ENCODE data around the gene TMEM132D. TPM values are rescaled to one million over a fixed set of nuclear protein-coding genes. Genes with fewer than 3 reads are reported as not detected.
"Not testable (repeated sequence)": the region's sequence is repeated elsewhere in the genome, so short reads cannot be mapped to it uniquely, and the experiment has no call there.

Gene TMEM132D
- total RNA-seq, 2 experiments from 2014 or later: not detected

DNA sequence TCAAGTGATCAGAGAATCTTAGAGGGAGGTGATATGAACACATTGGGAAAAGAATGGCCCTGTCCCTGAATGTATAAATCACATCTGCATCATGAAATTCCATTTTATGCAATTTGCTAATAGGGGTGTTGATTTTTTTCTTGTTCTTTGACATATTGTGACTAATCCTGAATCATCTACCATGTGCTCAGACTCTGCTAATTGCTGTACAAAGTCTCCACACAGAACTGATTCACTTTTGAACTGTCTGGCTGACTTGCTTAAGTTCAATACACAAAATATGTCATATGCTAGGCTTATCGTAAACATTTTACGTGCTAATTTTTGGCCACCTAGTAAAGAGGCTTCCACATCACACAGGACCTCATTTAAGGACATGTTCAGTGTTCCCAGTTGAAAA lies 2.6 kb downstream of the TMEM132D start:
- intact Hi-C loops (cut with micrococcal nuclease): no loop called here
- CTCF ChIA-PET: no interaction called here
- DNase-seq: no peak
- POLR2A ChIA-PET: no interaction called here
- H3K4me3 Mint-ChIP-seq: no peak overlapping the region
- H3K27me3 Mint-ChIP-seq: peaks cover 22% of the 10 kb centered on the region
- H3K27ac Mint-ChIP-seq: no peak overlapping the region
- H3K9me3 Mint-ChIP-seq: no peaks in the 10 kb centered on the region
- H3K36me3 Mint-ChIP-seq: no peaks in the 10 kb centered on the region
- no peaks in the 10 kb centered on the region for H3K4me1 Mint-ChIP-seq (ENCODE audit: low read depth)

DNA sequence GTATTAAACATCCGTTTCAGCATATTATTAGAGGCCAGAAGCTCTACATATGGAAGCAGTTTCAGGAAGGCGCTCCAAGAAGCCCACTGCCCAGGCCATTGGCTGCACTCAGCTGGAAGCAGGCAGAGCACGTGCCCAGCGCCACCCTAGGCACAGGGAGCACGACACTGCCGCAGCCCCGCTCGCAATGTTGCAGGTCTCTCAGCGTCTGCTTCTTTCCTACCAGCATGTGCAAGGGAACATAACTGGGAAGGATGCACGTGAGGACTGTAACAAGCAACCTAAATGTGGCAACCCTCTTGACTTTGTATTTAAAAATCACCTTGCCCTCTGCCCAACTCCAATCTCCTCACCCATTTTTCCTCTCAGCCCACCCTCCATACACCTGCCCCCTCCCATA lies 3.5 kb downstream of the TMEM132D start:
- POLR2A ChIA-PET: no interaction called here
- Mint-ChIP-seq H3K36me3 (no peaks in the 10 kb centered on the region), H3K27me3 (peaks cover 20% of the 10 kb centered on the region), H3K27ac (no peak overlapping the region), H3K4me1 (ENCODE audit: low read depth) (no peaks in the 10 kb centered on the region), H3K4me3 (no peak overlapping the region), H3K9me3 (no peaks in the 10 kb centered on the region)
- no peak for DNase-seq
- intact Hi-C loops (cut with micrococcal nuclease): no loop called here
- CTCF ChIA-PET: no interaction called here

DNA sequence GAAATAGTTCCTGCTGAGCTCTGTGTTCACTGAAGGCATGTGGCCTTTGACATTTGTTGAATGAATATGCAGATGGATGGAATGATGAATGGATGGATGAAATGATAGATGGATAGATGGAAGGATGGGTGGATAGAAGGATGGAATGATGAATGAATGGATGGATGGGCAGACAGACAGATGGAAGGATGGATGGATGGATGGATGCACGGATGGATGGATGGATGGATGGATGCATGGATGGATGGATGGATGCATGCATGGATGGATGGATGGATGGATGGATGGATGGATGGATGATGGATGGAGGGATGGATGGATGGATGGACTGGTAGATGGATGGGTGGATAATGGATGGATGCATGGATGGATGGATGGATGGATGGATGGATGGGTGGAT lies 4.8 kb downstream of the TMEM132D start:
- H3K27me3 Mint-ChIP-seq: peaks cover 11% of the 10 kb centered on the region
- H3K4me3 Mint-ChIP-seq; intact Hi-C loops (cut with micrococcal nuclease); H3K27ac Mint-ChIP-seq; H3K36me3 Mint-ChIP-seq; POLR2A ChIA-PET; CTCF ChIA-PET; H3K9me3 Mint-ChIP-seq; DNase-seq; H3K4me1 Mint-ChIP-seq (ENCODE audit: low read depth): not testable (repeated sequence)

DNA sequence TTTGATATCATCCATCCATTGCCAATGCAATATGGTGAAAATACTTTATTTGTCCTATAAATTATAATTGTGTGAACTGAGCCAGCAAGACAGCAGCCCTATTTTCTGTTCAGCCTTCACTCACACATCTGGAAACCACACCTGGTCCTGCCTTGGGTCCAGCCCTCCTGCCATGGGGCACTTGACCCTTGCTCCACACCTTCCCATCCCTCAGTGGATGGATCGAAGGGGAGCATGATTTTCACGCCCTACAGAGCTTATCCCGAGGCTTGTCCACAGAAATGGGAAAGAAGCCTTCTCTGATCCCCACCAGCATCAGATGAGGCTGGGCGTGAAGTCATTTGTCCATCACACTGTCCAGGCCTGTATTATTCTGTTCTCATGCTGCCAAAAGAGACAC lies 10.1 kb downstream of the TMEM132D start:
- no peaks in the 10 kb centered on the region for H3K36me3 Mint-ChIP-seq
- no peaks in the 10 kb centered on the region for H3K4me1 Mint-ChIP-seq (ENCODE audit: low read depth)
- H3K9me3 Mint-ChIP-seq: no peaks in the 10 kb centered on the region
- H3K27me3 Mint-ChIP-seq: no peaks in the 10 kb centered on the region
- no peak overlapping the region for H3K4me3 Mint-ChIP-seq
- intact Hi-C loops (cut with micrococcal nuclease): no loop called here
- DNase-seq: no peak
- CTCF ChIA-PET: no interaction called here
- POLR2A ChIA-PET: no interaction called here
- no peak overlapping the region for H3K27ac Mint-ChIP-seq

DNA sequence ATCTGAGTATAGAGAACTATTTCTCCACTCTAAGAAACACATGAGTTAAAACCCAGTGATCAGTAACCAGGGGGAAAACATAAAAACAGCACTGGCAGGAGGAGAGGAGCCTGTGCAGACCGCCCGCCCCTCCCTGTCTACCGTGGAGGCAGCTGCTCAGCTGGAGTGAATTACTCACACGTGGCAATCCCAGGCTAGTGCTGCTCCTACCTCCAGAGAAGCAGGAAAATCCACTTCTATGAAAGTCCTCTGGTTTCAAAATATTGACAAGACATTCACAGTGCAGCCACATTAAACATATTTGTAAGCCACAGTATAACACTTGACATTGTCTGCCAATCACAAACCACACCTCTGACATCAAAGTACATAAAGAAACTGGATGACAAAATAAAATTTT lies 16.7 kb downstream of the TMEM132D start:
- Mint-ChIP-seq H3K27ac (no peak overlapping the region), H3K36me3 (no peaks in the 10 kb centered on the region), H3K9me3 (no peaks in the 10 kb centered on the region), H3K4me1 (ENCODE audit: low read depth) (no peaks in the 10 kb centered on the region), H3K4me3 (no peak overlapping the region), H3K27me3 (no peaks in the 10 kb centered on the region)
- intact Hi-C loops (cut with micrococcal nuclease): no loop called here
- CTCF ChIA-PET: no interaction called here
- POLR2A ChIA-PET: no interaction called here
- DNase-seq: no peak

DNA sequence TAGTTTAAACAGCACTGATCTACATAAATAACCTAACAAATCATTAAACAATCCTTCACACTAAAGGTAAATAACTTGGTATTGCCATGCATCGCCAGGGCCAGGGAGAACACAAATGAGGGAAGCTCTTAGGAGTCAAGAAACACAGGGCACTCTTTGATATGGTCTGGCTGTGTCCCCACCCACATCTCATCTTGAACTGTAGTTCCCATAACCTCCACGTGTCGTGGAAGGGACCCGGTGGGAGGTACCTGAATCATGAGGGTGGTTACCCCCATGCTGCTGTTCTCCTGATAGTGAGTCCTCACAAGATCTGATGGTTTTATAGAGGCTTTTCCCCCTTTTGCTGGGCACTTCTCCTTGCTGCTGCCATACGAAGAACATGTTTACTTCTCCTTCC lies 17.3 kb downstream of the TMEM132D start:
- Mint-ChIP-seq H3K27me3 (no peaks in the 10 kb centered on the region), H3K36me3 (no peaks in the 10 kb centered on the region), H3K4me1 (ENCODE audit: low read depth) (no peaks in the 10 kb centered on the region), H3K4me3 (no peak overlapping the region), H3K9me3 (peaks cover under 1% of the 10 kb centered on the region), H3K27ac (no peak overlapping the region)
- no peak for DNase-seq
- intact Hi-C loops (cut with micrococcal nuclease): no loop called here
- POLR2A ChIA-PET: no interaction called here
- CTCF ChIA-PET: no interaction called here

DNA sequence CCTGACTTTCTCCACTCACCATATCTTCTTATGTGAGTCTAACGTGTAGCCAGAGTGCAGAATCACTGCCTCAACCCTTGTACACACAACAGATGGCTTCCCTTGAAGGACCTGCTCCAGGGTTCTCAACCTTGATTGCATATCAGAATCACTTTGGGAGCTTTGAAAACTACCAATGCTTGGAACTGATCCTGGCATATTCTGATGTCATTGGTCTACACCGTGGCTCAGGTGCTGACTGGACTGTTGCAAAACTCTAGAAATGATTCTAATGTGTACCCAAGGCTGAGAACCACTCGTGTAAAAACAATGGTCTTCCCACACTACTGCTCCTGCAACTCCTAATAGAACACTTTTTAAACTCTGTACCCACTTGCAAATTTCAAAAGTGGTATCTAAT lies 18.5 kb downstream of the TMEM132D start:
- no peaks in the 10 kb centered on the region for H3K27me3 Mint-ChIP-seq
- ChIA-PET POLR2A (no interaction called here), CTCF (no interaction called here)
- DNase-seq: no peak
- H3K4me1 Mint-ChIP-seq (ENCODE audit: low read depth): no peaks in the 10 kb centered on the region
- no peak overlapping the region for H3K27ac Mint-ChIP-seq
- peaks cover 2% of the 10 kb centered on the region for H3K9me3 Mint-ChIP-seq
- intact Hi-C loops (cut with micrococcal nuclease): no loop called here
- no peaks in the 10 kb centered on the region for H3K36me3 Mint-ChIP-seq
- H3K4me3 Mint-ChIP-seq: no peak overlapping the region

DNA sequence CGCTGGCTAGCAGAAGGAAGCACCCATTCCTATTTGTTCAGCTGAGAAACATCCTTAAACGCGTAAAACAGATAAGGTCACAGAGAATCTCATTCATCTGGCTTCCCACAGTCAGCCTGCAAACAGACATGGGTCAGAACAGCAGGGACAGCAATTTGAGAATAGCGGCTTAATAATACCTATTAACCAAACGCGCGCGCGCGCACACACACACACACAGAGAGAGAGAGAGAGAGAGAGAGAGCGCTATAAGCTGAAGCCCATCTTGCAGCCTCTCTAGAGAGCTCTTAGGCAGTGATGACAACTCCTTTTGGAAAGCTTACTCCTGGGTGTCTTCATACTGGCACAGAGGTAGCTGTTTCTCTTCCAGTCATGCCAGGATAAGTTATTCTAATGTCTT lies 26.4 kb downstream of the TMEM132D start:
- DNase-seq: no peak
- Mint-ChIP-seq H3K4me1 (ENCODE audit: low read depth) (no peaks in the 10 kb centered on the region), H3K27ac (no peak overlapping the region), H3K27me3 (no peaks in the 10 kb centered on the region), H3K9me3 (peaks cover 16% of the 10 kb centered on the region), H3K4me3 (no peak overlapping the region), H3K36me3 (no peaks in the 10 kb centered on the region)
- ChIA-PET POLR2A (no interaction called here), CTCF (no interaction called here)
- intact Hi-C loops (cut with micrococcal nuclease): no loop called here

DNA sequence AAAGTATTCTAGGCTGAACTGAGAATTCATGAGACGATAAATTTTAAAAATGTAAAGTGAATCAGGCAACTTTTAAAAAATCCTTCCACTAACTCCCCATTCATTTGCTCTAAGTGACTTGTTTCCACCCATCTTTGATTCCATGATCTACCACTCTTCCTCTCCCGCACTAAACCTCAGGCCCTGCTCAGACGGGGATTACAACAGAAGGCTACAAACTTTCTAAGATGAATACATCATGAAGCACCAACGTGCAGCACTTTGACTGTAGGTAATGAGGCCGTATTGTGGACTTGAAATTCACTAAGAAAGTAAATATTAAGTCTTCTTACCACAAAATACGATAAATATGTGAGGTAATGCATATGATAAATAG lies 30.0 kb downstream of the TMEM132D start:
- intact Hi-C loops (cut with micrococcal nuclease): no loop called here
- POLR2A ChIA-PET: no interaction called here
- Mint-ChIP-seq H3K27ac (no peak overlapping the region), H3K4me1 (ENCODE audit: low read depth) (no peaks in the 10 kb centered on the region), H3K9me3 (peaks cover 7% of the 10 kb centered on the region), H3K36me3 (no peaks in the 10 kb centered on the region), H3K27me3 (no peaks in the 10 kb centered on the region), H3K4me3 (no peak overlapping the region)
- CTCF ChIA-PET: no interaction called here
- no peak for DNase-seq

DNA sequence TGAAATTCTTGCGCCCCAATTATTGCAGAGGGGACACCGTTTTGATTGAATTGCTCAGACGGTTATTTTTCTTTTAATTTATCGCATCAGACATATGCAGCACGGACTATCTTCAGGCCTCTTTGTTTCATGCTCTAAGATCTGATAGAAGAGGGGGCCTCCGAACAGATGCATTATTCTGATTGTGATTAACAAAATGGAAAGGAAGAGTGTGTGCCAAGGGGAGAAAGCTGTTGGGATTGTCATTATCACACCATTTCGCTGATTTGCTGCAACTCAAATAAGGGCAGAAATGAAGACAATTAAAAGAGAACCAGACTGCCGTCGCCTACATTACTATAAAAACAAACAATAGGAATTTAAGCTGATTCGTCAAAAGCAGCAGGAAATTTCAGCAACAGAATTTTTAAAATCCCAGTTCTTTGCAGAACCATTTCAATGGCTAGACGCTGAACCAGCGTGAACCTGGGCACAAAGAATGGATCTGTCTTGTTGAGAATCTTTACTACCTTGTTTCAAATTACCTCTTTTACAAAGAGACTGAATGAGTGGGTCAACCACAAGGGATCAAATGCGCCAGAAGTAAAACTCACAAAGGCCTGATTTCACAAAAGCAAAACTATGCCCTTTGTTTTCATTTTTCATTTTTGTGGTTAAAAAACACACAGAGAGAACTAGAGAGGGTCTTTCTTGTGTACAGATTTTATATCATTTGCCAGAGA lies 30.6 kb downstream of the TMEM132D start:
- CTCF ChIA-PET: no interaction called here
- intact Hi-C loops (cut with micrococcal nuclease): no loop called here
- H3K27me3 Mint-ChIP-seq: no peaks in the 10 kb centered on the region
- H3K4me3 Mint-ChIP-seq: no peak overlapping the region
- no peaks in the 10 kb centered on the region for H3K36me3 Mint-ChIP-seq
- DNase-seq: no peak
- POLR2A ChIA-PET: no interaction called here
- H3K9me3 Mint-ChIP-seq: peaks cover 6% of the 10 kb centered on the region
- no peak overlapping the region for H3K27ac Mint-ChIP-seq
- H3K4me1 Mint-ChIP-seq (ENCODE audit: low read depth): no peaks in the 10 kb centered on the region

DNA sequence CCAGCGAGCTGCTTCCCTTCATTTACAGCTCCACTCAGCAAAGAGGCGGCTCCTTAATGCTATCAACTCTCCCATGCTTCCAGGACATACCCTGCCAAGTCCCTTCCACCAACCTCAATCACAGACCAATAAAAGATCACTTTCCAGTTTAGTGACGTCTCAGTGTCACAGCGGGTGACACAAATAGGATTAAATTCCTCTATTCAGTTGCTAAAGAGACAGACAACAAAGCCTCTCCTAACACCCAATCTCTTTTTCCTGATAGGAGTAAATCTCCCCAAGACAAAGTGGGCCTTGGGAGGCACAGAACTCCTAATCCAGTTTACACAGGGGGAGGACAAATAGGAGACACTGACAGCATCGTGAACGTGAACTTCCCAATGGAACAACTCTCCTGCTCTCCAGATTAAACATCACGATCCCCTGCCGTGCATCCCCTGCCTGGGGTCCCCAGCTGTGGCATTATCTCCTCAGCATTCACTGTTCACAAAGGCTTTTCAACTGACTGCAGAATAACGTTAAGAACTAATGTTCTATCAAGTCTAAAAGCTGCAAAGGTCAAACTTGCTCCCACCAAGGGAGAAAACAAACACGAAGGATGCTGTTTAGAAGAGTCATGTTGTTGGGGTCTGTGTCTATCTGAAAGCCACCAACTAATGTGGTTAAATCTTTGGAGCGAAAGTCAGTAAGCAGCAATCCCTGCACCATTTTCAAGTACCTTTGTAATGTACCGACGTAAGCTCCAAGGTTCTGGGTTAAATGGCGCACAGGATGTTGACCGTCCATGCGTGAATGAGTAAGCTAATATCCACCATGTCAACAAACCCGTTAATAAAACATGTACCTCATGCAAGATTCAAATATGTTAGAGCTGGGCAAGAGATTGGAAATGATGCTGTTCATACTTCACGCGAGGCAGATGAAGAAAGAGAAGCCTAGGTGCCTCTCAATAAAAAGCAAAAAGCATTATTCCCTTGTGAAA lies 31.5 kb downstream of the TMEM132D start:
- peaks cover 10% of the 10 kb centered on the region for H3K9me3 Mint-ChIP-seq
- POLR2A ChIA-PET: no interaction called here
- H3K27me3 Mint-ChIP-seq: no peaks in the 10 kb centered on the region
- no peak overlapping the region for H3K27ac Mint-ChIP-seq
- no peaks in the 10 kb centered on the region for H3K36me3 Mint-ChIP-seq
- CTCF ChIA-PET: no interaction called here
- intact Hi-C loops (cut with micrococcal nuclease): no loop called here
- DNase-seq: no peak
- no peaks in the 10 kb centered on the region for H3K4me1 Mint-ChIP-seq (ENCODE audit: low read depth)
- no peak overlapping the region for H3K4me3 Mint-ChIP-seq

DNA sequence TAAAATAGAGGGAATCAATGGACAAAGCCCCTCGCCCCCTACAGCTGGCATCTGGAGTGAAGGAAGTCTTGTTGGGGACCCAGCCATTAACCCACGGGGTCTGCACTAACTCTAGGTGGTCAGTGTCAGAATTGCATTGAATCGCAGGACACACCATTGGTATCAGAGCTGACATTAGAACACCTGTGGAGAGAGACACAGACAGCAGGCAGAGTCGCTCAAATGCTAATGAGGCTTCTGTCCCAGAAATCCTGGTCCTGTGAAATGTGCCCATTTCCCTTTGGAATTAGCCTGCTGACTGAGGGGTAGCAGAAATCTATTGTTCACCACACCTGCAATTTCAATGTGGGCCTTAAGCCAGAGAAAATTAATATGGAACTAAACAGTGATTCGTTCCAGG lies 33.0 kb downstream of the TMEM132D start:
- no peak for DNase-seq
- H3K27ac Mint-ChIP-seq: no peak overlapping the region
- ChIA-PET CTCF (no interaction called here), POLR2A (no interaction called here)
- no peaks in the 10 kb centered on the region for H3K36me3 Mint-ChIP-seq
- H3K9me3 Mint-ChIP-seq: peaks cover 12% of the 10 kb centered on the region
- no peaks in the 10 kb centered on the region for H3K4me1 Mint-ChIP-seq (ENCODE audit: low read depth)
- no peak overlapping the region for H3K4me3 Mint-ChIP-seq
- H3K27me3 Mint-ChIP-seq: no peaks in the 10 kb centered on the region
- intact Hi-C loops (cut with micrococcal nuclease): no loop called here

DNA sequence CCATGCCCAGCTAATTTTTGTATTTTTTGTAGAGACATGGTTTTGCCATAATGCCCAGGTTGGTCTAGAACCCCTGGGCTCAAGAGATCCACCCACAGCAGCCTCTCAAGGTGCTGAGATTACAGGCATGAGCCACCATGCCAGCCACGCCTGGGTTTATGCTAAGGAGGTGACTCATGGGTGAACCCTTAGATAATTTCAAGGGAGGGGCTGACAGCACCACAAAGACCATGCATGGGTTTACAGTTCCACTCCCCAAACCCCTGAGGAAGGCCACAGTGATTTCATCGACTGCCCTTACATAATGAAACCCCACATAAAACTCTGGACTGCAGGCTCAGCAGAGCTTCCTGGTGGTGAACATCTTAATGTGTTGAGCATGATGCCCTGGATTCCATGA lies 33.7 kb downstream of the TMEM132D start:
- no peak overlapping the region for H3K4me3 Mint-ChIP-seq
- no peak overlapping the region for H3K27ac Mint-ChIP-seq
- intact Hi-C loops (cut with micrococcal nuclease): no loop called here
- H3K4me1 Mint-ChIP-seq (ENCODE audit: low read depth): no peaks in the 10 kb centered on the region
- H3K27me3 Mint-ChIP-seq: no peaks in the 10 kb centered on the region
- CTCF ChIA-PET: no interaction called here
- peaks cover 13% of the 10 kb centered on the region for H3K9me3 Mint-ChIP-seq
- peaks cover under 1% of the 10 kb centered on the region for H3K36me3 Mint-ChIP-seq
- POLR2A ChIA-PET: no interaction called here
- no peak for DNase-seq

Data from activated CD4-positive, alpha-beta memory T cell treated with anti-CD3 and anti-CD28 coated beads for 36 hours (primary cell).